GM18907 (cell line): ENCODE results near the gene DGKB.
A peak's percentile ranks its signal among the peaks of the same experiment; 100 is the strongest.
"Not testable (repeated sequence)": the region's sequence is repeated elsewhere in the genome, so short reads cannot be mapped to it uniquely, and the experiment has no call there.

Experiments
- ATAC-seq: cut with Tn5 transposase; IDR thresholded peaks from one replicate; pipeline ENCODE4 v1.9.1; 2021; ENCODE audit warnings: mild to moderate bottlenecking, moderate library complexity; ENCODE audit not compliant: unreplicated experiment

DGKB gene

GRCh38 chr7:14487701-14488395 lies 414.7 kb downstream of the DGKB start:
- ATAC-seq = no peak

- ATAC-seq = no peak
These were observed 418.9 kb downstream of the DGKB start for GRCh38 chr7:14483663-14484062.

- no peak for ATAC-seq
These were observed 422.3 kb downstream of the DGKB start for GRCh38 chr7:14480281-14480680.

GRCh38 chr7:14478834-14479510 lies 423.6 kb downstream of the DGKB start:
- ATAC-seq = no peak

- not testable (repeated sequence) for ATAC-seq
These were observed 440.8 kb downstream of the DGKB start for GRCh38 chr7:14461716-14462115.

GRCh38 chr7:14458846-14459245 lies 443.7 kb downstream of the DGKB start:
- not testable (repeated sequence) for ATAC-seq

- ATAC-seq = peak; percentile 68
These were observed 444.7 kb downstream of the DGKB start for GRCh38 chr7:14457568-14458453.

- no peak for ATAC-seq
These were observed 453.3 kb downstream of the DGKB start for GRCh38 chr7:14449291-14449690.

GRCh38 chr7:14446829-14447228 lies 455.7 kb downstream of the DGKB start:
- peak; percentile 97 for ATAC-seq

GRCh38 chr7:14446219-14446618 lies 456.3 kb downstream of the DGKB start:
- peak; percentile 20 for ATAC-seq

GRCh38 chr7:14438366-14438765 lies 464.2 kb downstream of the DGKB start:
- no peak for ATAC-seq

- no peak for ATAC-seq
These were observed 465.7 kb downstream of the DGKB start for GRCh38 chr7:14436878-14437277.

GRCh38 chr7:14432924-14433323 lies 469.6 kb downstream of the DGKB start:
- ATAC-seq = no peak

GRCh38 chr7:14430926-14431325 lies 471.6 kb downstream of the DGKB start:
- no peak for ATAC-seq

- ATAC-seq = no peak
These were observed 477.0 kb downstream of the DGKB start for GRCh38 chr7:14425559-14425958.

GRCh38 chr7:14424675-14425074 lies 477.9 kb downstream of the DGKB start:
- no peak for ATAC-seq

- no peak for ATAC-seq
These were observed 481.8 kb downstream of the DGKB start for GRCh38 chr7:14420768-14421167.

- no peak for ATAC-seq
These were observed 483.0 kb downstream of the DGKB start for GRCh38 chr7:14419531-14419930.

GRCh38 chr7:14418633-14419032 lies 483.9 kb downstream of the DGKB start:
- no peak for ATAC-seq

GRCh38 chr7:14414274-14414986 lies 488.1 kb downstream of the DGKB start:
- no peak for ATAC-seq
